Fibroblast of lung (primary cell): ENCODE measurements around the gene NAV3. TPM values are rescaled to one million over a fixed set of nuclear protein-coding genes. Genes with fewer than 3 reads are reported as not detected.

Experiments used
- DNase-seq, 2 donors: peaks; one replicate each; pipeline versions ENCODE4 v3.0.0 to v3.0.0-alpha.2; 2010; ENCODE audit warnings: low read depth in 2 of 2
- H2AFZ ChIP-seq: 2 replicates; pipeline ENCODE4 v1.5.1; 2012; ENCODE audit warnings: low read length, control low read depth, inconsistent platforms
- H3K27ac ChIP-seq: 2 replicates; pipeline ENCODE4 v1.5.1; 2011; ENCODE audit warnings: low read length, control low read depth; ENCODE audit not compliant: insufficient read depth
- H3K27me3 ChIP-seq: 2 replicates; pipeline ENCODE4 v1.5.1; 2011; ENCODE audit warnings: mild to moderate bottlenecking, low read length; ENCODE audit not compliant: control insufficient read depth, insufficient read depth
- H3K36me3 ChIP-seq: 2 replicates; pipeline ENCODE4 v1.5.1; 2011; ENCODE audit warnings: low read length; ENCODE audit not compliant: control insufficient read depth, insufficient read depth
- H3K4me1 ChIP-seq: 2 replicates; pipeline ENCODE4 v1.5.1; 2011; ENCODE audit warnings: low read length; ENCODE audit not compliant: control insufficient read depth, insufficient read depth; ENCODE audit errors: extremely low read depth
- H3K4me2 ChIP-seq: 2 replicates; pipeline ENCODE4 v1.5.1; 2011; ENCODE audit warnings: low read length, control low read depth; ENCODE audit not compliant: insufficient read depth; ENCODE audit errors: extremely low read depth
- H3K4me3 ChIP-seq, 4 experiments: fragments of 200-600 bp in 1 of 4; sonication (generic) in 1 of 4; replicated peaks in 1 of 4; 2 replicates each; pipeline ENCODE4 v1.5.1; 2011 to 2016; ENCODE audit warnings: low read length in 4 of 4, low read depth in 3 of 4, mild to moderate bottlenecking in 3 of 4, control low read depth in 2 of 4, inconsistent platforms in 1 of 4, mixed read lengths in 1 of 4; ENCODE audit not compliant: insufficient read depth in 1 of 4; ENCODE audit errors: control extremely low read depth in 1 of 4
- H3K79me2 ChIP-seq: 2 replicates; pipeline ENCODE4 v1.5.1; 2012; ENCODE audit warnings: mild to moderate bottlenecking, low read length, inconsistent platforms; ENCODE audit not compliant: control insufficient read depth, insufficient read depth
- H3K9ac ChIP-seq: 2 replicates; pipeline ENCODE4 v1.5.1; 2011; ENCODE audit warnings: mild to moderate bottlenecking, low read length, control low read depth; ENCODE audit not compliant: insufficient read depth
- H3K9me3 ChIP-seq: 2 replicates; pipeline ENCODE4 v1.5.1; 2012; ENCODE audit warnings: low read depth, low read length; ENCODE audit not compliant: control insufficient read depth, insufficient read depth
- H4K20me1 ChIP-seq: 2 replicates; pipeline ENCODE4 v1.5.1; 2011; ENCODE audit warnings: low read length; ENCODE audit not compliant: control insufficient read depth, insufficient read depth; ENCODE audit errors: extremely low read depth
- EZH2 ChIP-seq: IDR thresholded peaks from 2 replicates; pipeline ENCODE4 v1.5.1; 2012; ENCODE audit warnings: low read length, control low read depth, mild to moderate bottlenecking; ENCODE audit errors: missing control alignments
- polyA plus RNA-seq, 2 donors: library from polyadenylated mRNA; depleted of rRNA in 1 of 2; stranded (reverse) in 1 of 2; unstranded in 1 of 2; fragments of >200 nt; gene quantifications; 2 replicates each; pipeline ENCODE4 v1.2.1, GENCODE V29; 2011 to 2012; ENCODE audit warnings: missing spikeins in 1 of 2
- total RNA-seq: library from RNA; depleted of rRNA; stranded (reverse); fragments of >200 nt; gene quantifications from 2 replicates; pipeline ENCODE4 v1.2.1, GENCODE V29; 2014
- TF ChIP-seq, protein P1 (sequence below), 2 donors: IDR thresholded peaks in 1 of 2; conservative IDR thresholded peaks in 1 of 2; 1 replicate in 1 of 2; 2 replicates in 1 of 2; pipeline ENCODE4 v1.5.1; 2011 to 2012; ENCODE audit warnings: low read length in 2 of 2, control low read depth in 1 of 2, inconsistent platforms in 1 of 2, low read depth in 1 of 2, mild to moderate bottlenecking in 1 of 2

Gene NAV3
- total and polyA plus RNA-seq, 2 donors (not counting 1 experiment from before 2014, with no cell fraction given) = 30.8 to 60.6 TPM

- Histone ChIP-seq H2AFZ (no peak overlapping the region), H3K9ac (no peak overlapping the region), H3K27me3 (no peaks in the 10 kb centered on the region), H3K36me3 (no peaks in the 10 kb centered on the region), H4K20me1 (no peaks in the 10 kb centered on the region), H3K27ac (no peak overlapping the region), H3K4me1 (no peaks in the 10 kb centered on the region), H3K4me3 (no peak overlapping the region), H3K4me2 (no peak overlapping the region), H3K79me2 (no peaks in the 10 kb centered on the region), H3K9me3 (no peaks in the 10 kb centered on the region)
- DNase-seq = no peak
- TF ChIP-seq EZH2 = no peak
- TF ChIP-seq, protein P1, sequence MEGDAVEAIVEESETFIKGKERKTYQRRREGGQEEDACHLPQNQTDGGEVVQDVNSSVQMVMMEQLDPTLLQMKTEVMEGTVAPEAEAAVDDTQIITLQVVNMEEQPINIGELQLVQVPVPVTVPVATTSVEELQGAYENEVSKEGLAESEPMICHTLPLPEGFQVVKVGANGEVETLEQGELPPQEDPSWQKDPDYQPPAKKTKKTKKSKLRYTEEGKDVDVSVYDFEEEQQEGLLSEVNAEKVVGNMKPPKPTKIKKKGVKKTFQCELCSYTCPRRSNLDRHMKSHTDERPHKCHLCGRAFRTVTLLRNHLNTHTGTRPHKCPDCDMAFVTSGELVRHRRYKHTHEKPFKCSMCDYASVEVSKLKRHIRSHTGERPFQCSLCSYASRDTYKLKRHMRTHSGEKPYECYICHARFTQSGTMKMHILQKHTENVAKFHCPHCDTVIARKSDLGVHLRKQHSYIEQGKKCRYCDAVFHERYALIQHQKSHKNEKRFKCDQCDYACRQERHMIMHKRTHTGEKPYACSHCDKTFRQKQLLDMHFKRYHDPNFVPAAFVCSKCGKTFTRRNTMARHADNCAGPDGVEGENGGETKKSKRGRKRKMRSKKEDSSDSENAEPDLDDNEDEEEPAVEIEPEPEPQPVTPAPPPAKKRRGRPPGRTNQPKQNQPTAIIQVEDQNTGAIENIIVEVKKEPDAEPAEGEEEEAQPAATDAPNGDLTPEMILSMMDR (conservative IDR thresholded peaks at IDR 0.05 in 1 of 2, IDR thresholded peaks at IDR 0.05 in 1 of 2; ENCODE audit: low read depth in 1 of 2, low read length in 2 of 2) = no peak
Observed at GRCh38 chr12:77814386-77814785, 16.3 kb upstream of the NAV3 start.

GRCh38 chr12:77816196-77816595 is 14.5 kb upstream of the NAV3 start:
- Histone ChIP-seq H3K4me1 (no peaks in the 10 kb centered on the region), H2AFZ (no peak overlapping the region), H3K27me3 (no peaks in the 10 kb centered on the region), H3K27ac (no peak overlapping the region), H4K20me1 (no peaks in the 10 kb centered on the region), H3K79me2 (no peaks in the 10 kb centered on the region), H3K4me3 (no peak overlapping the region), H3K36me3 (no peaks in the 10 kb centered on the region), H3K9me3 (no peaks in the 10 kb centered on the region), H3K4me2 (no peak overlapping the region), H3K9ac (no peak overlapping the region)
- DNase-seq = no peak
- no peak for TF ChIP-seq EZH2
- TF ChIP-seq, protein P1 (conservative IDR thresholded peaks at IDR 0.05 in 1 of 2, IDR thresholded peaks at IDR 0.05 in 1 of 2; ENCODE audit: low read depth in 1 of 2, low read length in 2 of 2) = no peak

GRCh38 chr12:77817276-77817675 is 13.4 kb upstream of the NAV3 start:
- TF ChIP-seq, protein P1 (conservative IDR thresholded peaks at IDR 0.05 in 1 of 2, IDR thresholded peaks at IDR 0.05 in 1 of 2; ENCODE audit: low read depth in 1 of 2, low read length in 2 of 2) = no peak
- TF ChIP-seq EZH2 = no peak
- H3K4me2 ChIP-seq = no peak overlapping the region
- no peak overlapping the region for H3K27ac ChIP-seq
- no peak overlapping the region for H3K9ac ChIP-seq
- no peaks in the 10 kb centered on the region for H3K79me2 ChIP-seq
- H2AFZ ChIP-seq = no peak overlapping the region
- no peak for DNase-seq
- H3K27me3 ChIP-seq = no peaks in the 10 kb centered on the region
- H3K9me3 ChIP-seq = no peaks in the 10 kb centered on the region
- H3K4me3 ChIP-seq = no peak overlapping the region
- no peaks in the 10 kb centered on the region for H3K4me1 ChIP-seq
- H4K20me1 ChIP-seq = no peaks in the 10 kb centered on the region
- no peaks in the 10 kb centered on the region for H3K36me3 ChIP-seq
